ENCODE data around the gene SENP1. TPM values are rescaled to one million over a fixed set of nuclear protein-coding genes. Genes with fewer than 3 reads are reported as not detected.

The SENP1 gene
- total RNA-seq, 4 donors from 2014 or later = 2.2 to 20.3 (median 10.5) TPM

GRCh38 chr12:48015129-48015528 lies 90.8 kb downstream of the SENP1 start:
- no peak for DNase-seq
- 63 to 80% methylated on average over 1 of the region's 1 CpG for WGBS, 2 donors (ENCODE audit: low coverage in 1 of 2)
- no peak for TF ChIP-seq POLR2AphosphoS5 (IDR thresholded peaks at IDR 0.05)
- TF ChIP-seq CTCF (IDR thresholded peaks at IDR 0.05) = no peak
- TF ChIP-seq EP300 (IDR thresholded peaks at IDR 0.05; ENCODE audit: low read depth) = no peak
- TF ChIP-seq POLR2A (IDR thresholded peaks at IDR 0.05) = no peak
- Histone ChIP-seq H3K36me3 (no peaks in the 10 kb centered on the region), H3K27ac (no peak overlapping the region), H3K4me1 (peaks cover 0 to 8% (median 2%) of the 10 kb centered on the region in 4 donors), H3K9me3 (no peaks in the 10 kb centered on the region), H3K4me3 (no peak overlapping the region), H3K27me3 (peaks cover 12% of the 10 kb centered on the region)
- in situ Hi-C loops (cut with MboI; ENCODE audit: low pct_ligation_motif_present in 1 of 4, low pct_unique_long_range_greater_than_20kb in 1 of 4, low sequenced_read_pairs in 3 of 4) = no loop called here
- intact Hi-C loops (cut with DNase I; ENCODE audit: low total_unique reads) = no loop called here

- WGBS, 2 donors (ENCODE audit: low coverage in 1 of 2) = 14 to 57% methylated on average over 1 to 2 of the region's 2 CpGs
- H3K27ac ChIP-seq = no peak overlapping the region
- in situ Hi-C loops (cut with MboI; ENCODE audit: low pct_ligation_motif_present in 1 of 4, low pct_unique_long_range_greater_than_20kb in 1 of 4, low sequenced_read_pairs in 3 of 4) = no loop called here
- no peak for TF ChIP-seq POLR2A (IDR thresholded peaks at IDR 0.05)
- TF ChIP-seq CTCF (IDR thresholded peaks at IDR 0.05) = no peak
- TF ChIP-seq EP300 (IDR thresholded peaks at IDR 0.05; ENCODE audit: low read depth) = no peak
- no peak for TF ChIP-seq POLR2AphosphoS5 (IDR thresholded peaks at IDR 0.05)
- H3K36me3 ChIP-seq = no peaks in the 10 kb centered on the region
- peaks cover 27% of the 10 kb centered on the region for H3K27me3 ChIP-seq
- H3K9me3 ChIP-seq = no peaks in the 10 kb centered on the region
- H3K4me3 ChIP-seq = no peak overlapping the region
- H3K4me1 ChIP-seq = peaks cover 0 to 8% (median 1%) of the 10 kb centered on the region in 4 donors
- no peak for DNase-seq
- intact Hi-C loops (cut with DNase I; ENCODE audit: low total_unique reads) = no loop called here
These were observed 92.6 kb downstream of the SENP1 start for GRCh38 chr12:48013287-48013686.

- Histone ChIP-seq H3K9me3 (no peaks in the 10 kb centered on the region), H3K27me3 (peaks cover 38% of the 10 kb centered on the region), H3K36me3 (no peaks in the 10 kb centered on the region), H3K4me3 (no peak overlapping the region), H3K27ac (no peak overlapping the region), H3K4me1 (no peaks in the 10 kb centered on the region)
- intact Hi-C loops (cut with DNase I; ENCODE audit: low total_unique reads) (no loop called here), in situ Hi-C loops (cut with MboI; ENCODE audit: low pct_ligation_motif_present in 1 of 4, low pct_unique_long_range_greater_than_20kb in 1 of 4, low sequenced_read_pairs in 3 of 4) (no loop called here)
- TF ChIP-seq EP300 (IDR thresholded peaks at IDR 0.05; ENCODE audit: low read depth) = no peak
- no peak for TF ChIP-seq CTCF (IDR thresholded peaks at IDR 0.05)
- no peak for TF ChIP-seq POLR2A (IDR thresholded peaks at IDR 0.05)
- WGBS, 2 donors (ENCODE audit: low coverage in 1 of 2) = 41 to 51% methylated on average over 8 of the region's 8 CpGs
- DNase-seq = no peak
These were observed 93.8 kb downstream of the SENP1 start for GRCh38 chr12:48012070-48012469.

GRCh38 chr12:48010366-48010970 lies 95.4 kb downstream of the SENP1 start:
- Histone ChIP-seq H3K36me3 (no peaks in the 10 kb centered on the region), H3K27me3 (peaks cover 54% of the 10 kb centered on the region), H3K4me1 (no peaks in the 10 kb centered on the region), H3K27ac (no peak overlapping the region), H3K9me3 (no peaks in the 10 kb centered on the region), H3K4me3 (no peak overlapping the region)
- 60% methylated on average over 7 of the region's 7 CpGs; no CpG with 5 or more reads in 1 of the 2 donors for WGBS, 2 donors (ENCODE audit: low coverage in 1 of 2)
- no peak for DNase-seq
- intact Hi-C loops (cut with DNase I; ENCODE audit: low total_unique reads) (no loop called here), in situ Hi-C loops (cut with MboI; ENCODE audit: low pct_ligation_motif_present in 1 of 4, low pct_unique_long_range_greater_than_20kb in 1 of 4, low sequenced_read_pairs in 3 of 4) (no loop called here)
- no peak for TF ChIP-seq EP300 (IDR thresholded peaks at IDR 0.05; ENCODE audit: low read depth)
- TF ChIP-seq POLR2AphosphoS5 (IDR thresholded peaks at IDR 0.05) = no peak
- no peak for TF ChIP-seq CTCF (IDR thresholded peaks at IDR 0.05)
- no peak for TF ChIP-seq POLR2A (IDR thresholded peaks at IDR 0.05)
